Hematopoietic multipotent progenitor cell treated with erythropoietin and hydrocortisone succinate and interleukin-3 and kit ligand, for 4 days (in vitro differentiated cells): ENCODE measurements around the gene ZNF586.

Experiments
- DNase-seq: peaks from one replicate; pipeline ENCODE4 v3.0.0-alpha.2; 2015

Gene ZNF586

DNA sequence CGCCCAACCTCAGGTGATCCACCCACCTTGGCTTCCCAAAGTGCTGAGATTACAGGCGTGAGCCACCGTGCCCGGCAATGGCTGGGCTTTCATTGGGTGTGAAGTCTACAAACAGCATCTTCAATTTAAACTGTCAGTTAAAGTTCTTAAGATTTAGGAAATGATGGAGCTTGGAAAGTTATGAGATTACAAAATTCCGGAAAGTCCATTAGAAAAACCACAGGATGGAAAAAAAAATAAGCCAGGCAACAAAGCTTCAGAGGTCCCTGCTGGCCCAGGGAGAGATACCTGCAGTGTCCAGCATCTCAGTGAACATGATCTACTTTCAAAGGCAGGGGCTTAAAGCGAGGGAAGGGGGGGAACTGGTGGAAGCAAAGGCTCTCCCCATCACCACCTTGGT is 56.0 kb downstream of the ZNF586 start:
- DNase-seq, result no peak

DNA sequence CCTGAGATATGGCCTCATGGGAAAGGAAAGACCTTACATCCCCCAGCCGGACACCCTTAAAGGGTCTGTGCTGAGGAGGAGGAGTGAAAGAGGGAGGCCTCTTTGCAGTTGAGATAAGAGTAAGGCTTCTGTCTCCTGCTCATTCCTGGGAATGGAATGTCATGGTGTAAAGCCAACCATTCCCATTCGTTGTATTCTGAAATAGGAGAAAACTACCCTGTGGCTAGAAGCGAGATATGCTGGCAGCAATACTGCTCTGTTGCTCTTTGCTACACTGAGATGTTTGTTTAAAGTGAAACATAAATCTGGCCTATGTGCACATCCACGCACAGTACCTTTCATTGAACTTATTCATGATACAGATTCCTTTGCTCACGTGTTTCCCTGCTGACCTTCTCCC is 59.8 kb downstream of the ZNF586 start:
- no peak for DNase-seq

DNA sequence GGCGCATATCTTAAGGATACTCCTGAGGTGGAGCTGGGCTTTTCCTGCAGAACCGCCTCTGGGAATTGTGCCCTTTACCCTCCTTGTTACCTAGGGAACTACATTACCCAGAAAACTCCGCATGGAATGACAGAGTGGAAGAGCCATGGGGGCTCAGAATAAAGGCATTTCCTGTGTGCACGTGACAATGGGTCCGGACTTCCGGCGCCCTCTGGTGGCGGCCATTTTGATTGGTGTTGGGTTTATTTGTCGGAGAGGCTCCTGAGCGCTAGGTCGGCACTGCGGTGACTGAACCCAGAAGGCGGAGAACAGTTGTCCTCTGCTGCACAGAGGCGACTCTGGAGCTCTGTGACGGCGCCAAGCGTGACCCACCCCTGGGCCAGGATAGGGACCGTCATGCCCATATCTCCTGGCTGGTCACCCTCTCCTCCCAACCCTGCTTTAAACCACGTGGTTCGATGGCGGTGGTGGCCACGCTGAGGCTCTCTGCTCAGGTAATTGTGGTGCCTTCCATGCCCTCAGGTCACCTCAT is 60.7 kb downstream of the ZNF586 start, which contains the start of gene ZNF587B:
TSS of gene ZNF587B (plus strand) at position 229 of the 532 bp plus-strand sequence. CDS start at position 459, 230 bp downstream.
- peak; percentile 71 for DNase-seq
